Measurements from ENCODE around the gene UVRAG. TPM values are rescaled to one million over a fixed set of nuclear protein-coding genes. Genes with fewer than 3 reads are reported as not detected.
"Not testable (repeated sequence)": the region's sequence is repeated elsewhere in the genome, so short reads cannot be mapped to it uniquely, and the experiment has no call there.

UVRAG gene
- total RNA-seq, 2 experiments from 2014 or later: 18.2 to 19.9 TPM

DNA sequence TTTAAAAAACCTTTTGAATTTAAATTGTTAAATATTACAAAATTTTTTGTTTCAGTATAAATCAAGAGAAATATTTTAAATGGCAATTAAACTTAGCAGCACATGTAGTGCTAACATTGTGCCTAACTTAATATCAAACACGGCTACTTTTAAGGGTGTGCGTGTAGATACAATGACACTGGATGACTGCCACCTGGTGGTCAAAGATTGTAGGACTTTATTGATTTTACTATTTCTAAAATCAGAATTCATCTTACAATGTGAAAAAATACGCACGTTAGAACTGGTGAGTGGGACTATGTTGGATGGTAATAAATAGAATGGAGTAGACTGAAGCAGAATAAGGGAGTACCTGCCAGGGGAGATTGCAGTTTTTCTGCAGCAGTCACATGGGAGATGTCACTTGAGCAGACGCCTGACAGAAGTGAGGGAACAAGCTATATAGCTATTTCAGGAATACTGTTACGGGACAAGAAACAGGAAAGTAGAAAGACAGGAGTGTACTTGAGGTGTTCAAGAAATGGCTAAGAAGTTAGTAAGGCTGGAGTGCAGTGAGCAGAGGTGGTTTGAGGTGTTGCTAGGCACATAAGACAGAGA lies 52.9 kb downstream of the UVRAG start:
- H3K27ac Mint-ChIP-seq: no peak overlapping the region
- H3K4me1 Mint-ChIP-seq: peaks cover 4% of the 10 kb centered on the region
- ChIA-PET POLR2A (interaction anchor here (0.9 to 1.1 kb wide), 2 partner anchors 42 to 65 kb away, joined by 3 to 5 read pairs; no protein-coding TSS in a partner anchor), CTCF (interaction anchor here (0.7 to 10.2 kb wide), 9 partner anchors 13 to 284 kb away, joined by 3 to 101 read pairs (median 4); no protein-coding TSS in a partner anchor)
- DNase-seq: peak; percentile 20
- no peaks in the 10 kb centered on the region for H3K27me3 Mint-ChIP-seq
- H3K9me3 Mint-ChIP-seq: no peaks in the 10 kb centered on the region
- H3K36me3 Mint-ChIP-seq (ENCODE audit: low read depth): no peaks in the 10 kb centered on the region
- no peak overlapping the region for H3K4me3 Mint-ChIP-seq

DNA sequence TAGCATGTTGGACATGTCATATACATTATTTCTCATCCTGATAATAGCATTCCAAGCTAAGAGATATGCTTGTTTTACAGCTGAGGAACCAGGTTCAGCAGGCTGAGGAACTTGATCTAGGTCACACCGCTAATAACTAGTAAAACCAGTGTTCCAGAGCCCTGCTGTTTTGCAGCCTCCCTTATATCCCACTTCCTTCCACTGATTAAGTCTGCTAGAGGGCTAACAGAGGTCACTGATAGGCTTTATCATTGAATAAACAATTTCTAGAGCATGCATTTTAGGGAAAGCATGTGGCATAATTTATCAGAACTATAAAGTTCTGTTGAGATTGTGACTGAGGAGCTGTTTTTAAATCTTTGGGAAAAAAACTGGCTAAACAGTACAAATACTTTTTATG lies 54.0 kb downstream of the UVRAG start:
- H3K36me3 Mint-ChIP-seq (ENCODE audit: low read depth): no peaks in the 10 kb centered on the region
- peaks cover 15% of the 10 kb centered on the region for H3K4me1 Mint-ChIP-seq
- ChIA-PET CTCF (interaction anchor here (0.7 to 10.2 kb wide), 6 partner anchors 28 to 450 kb away, joined by 3 to 101 read pairs (median 6); no protein-coding TSS in a partner anchor), POLR2A (no interaction called here)
- H3K27me3 Mint-ChIP-seq: no peaks in the 10 kb centered on the region
- no peaks in the 10 kb centered on the region for H3K9me3 Mint-ChIP-seq
- DNase-seq: no peak
- H3K27ac Mint-ChIP-seq: no peak overlapping the region
- no peak overlapping the region for H3K4me3 Mint-ChIP-seq

DNA sequence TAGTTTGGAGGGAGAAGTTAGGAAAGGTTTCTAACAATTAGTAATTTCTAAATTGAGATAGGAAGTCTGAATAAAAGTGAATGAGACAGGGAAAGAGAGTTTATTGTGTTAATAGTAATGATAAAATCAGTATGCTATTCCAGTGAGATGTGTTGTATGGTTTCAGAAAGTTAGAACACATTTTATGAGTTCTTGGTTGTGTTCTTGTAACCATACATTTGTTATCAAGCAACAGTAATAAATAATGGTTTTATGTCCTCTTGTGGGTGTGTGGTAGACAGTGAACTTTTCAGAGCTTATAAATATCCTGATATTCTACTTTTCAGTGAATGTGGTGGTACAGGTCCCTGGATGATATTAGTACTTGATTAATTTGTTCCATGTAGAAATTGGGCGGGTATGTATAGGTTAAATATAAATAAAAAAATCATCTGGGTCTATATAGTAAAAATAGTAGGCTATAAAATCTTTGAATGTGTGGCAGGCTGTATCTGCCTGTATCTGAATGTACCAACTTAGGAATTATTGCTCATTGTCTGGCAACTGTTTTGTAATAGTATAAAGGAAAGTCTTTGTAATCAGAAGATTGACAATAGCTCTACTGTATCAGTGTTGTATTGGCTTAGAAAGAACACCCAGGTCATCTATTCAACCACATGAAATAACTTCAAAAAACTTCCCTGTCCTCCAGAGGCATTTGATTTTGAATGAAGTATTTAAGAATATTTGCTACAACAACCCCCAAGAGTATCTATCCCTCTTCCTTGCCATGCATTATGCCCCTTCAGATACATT lies 54.8 kb downstream of the UVRAG start:
- H3K27me3 Mint-ChIP-seq: no peaks in the 10 kb centered on the region
- POLR2A ChIA-PET: no interaction called here
- no peaks in the 10 kb centered on the region for H3K36me3 Mint-ChIP-seq (ENCODE audit: low read depth)
- H3K4me1 Mint-ChIP-seq: peaks cover 18% of the 10 kb centered on the region
- H3K4me3 Mint-ChIP-seq: no peak overlapping the region
- no peak overlapping the region for H3K27ac Mint-ChIP-seq
- DNase-seq: no peak
- CTCF ChIA-PET: interaction anchor here (1.0 to 10.2 kb wide), 5 partner anchors 28 to 164 kb away, joined by 3 to 101 read pairs (median 9); no protein-coding TSS in a partner anchor
- H3K9me3 Mint-ChIP-seq: no peaks in the 10 kb centered on the region

DNA sequence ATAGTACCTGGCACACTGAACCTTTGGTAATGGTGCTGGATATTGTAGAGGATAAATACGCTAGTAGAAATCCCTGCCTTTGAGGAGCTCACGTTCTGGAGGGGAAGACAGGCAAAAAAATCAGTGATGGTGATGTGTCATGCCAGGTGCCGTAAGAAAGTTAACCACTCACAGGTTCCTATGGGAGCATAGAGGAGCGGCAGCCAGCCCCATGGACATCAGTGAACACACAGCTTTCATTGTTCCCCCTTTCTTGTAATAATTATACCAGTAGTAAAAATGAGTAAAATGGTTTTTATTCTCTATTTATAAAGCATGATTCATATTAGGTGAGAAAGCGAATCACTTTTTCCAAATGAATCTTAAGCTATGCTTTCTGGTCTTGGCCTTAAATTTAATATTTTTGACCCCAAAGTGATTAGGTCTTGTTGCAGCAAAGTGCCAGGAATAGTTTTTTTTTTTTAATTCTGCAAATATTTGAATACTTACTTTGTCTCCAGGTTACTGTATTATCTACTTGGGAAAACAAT lies 57.9 kb downstream of the UVRAG start:
- no peaks in the 10 kb centered on the region for H3K9me3 Mint-ChIP-seq
- H3K27me3 Mint-ChIP-seq: no peaks in the 10 kb centered on the region
- H3K27ac Mint-ChIP-seq: no peak overlapping the region
- ChIA-PET CTCF (interaction anchor here (0.9 to 1.3 kb wide), 4 partner anchors 10 to 167 kb away, joined by 3 read pairs; no protein-coding TSS in a partner anchor), POLR2A (interaction anchor here (1.1 kb wide), 1 partner anchor 301 kb away, joined by 3 read pairs; no protein-coding TSS in a partner anchor)
- no peak for DNase-seq
- H3K4me1 Mint-ChIP-seq: peaks cover 18% of the 10 kb centered on the region
- H3K4me3 Mint-ChIP-seq: no peak overlapping the region
- peaks cover 7% of the 10 kb centered on the region for H3K36me3 Mint-ChIP-seq (ENCODE audit: low read depth)

DNA sequence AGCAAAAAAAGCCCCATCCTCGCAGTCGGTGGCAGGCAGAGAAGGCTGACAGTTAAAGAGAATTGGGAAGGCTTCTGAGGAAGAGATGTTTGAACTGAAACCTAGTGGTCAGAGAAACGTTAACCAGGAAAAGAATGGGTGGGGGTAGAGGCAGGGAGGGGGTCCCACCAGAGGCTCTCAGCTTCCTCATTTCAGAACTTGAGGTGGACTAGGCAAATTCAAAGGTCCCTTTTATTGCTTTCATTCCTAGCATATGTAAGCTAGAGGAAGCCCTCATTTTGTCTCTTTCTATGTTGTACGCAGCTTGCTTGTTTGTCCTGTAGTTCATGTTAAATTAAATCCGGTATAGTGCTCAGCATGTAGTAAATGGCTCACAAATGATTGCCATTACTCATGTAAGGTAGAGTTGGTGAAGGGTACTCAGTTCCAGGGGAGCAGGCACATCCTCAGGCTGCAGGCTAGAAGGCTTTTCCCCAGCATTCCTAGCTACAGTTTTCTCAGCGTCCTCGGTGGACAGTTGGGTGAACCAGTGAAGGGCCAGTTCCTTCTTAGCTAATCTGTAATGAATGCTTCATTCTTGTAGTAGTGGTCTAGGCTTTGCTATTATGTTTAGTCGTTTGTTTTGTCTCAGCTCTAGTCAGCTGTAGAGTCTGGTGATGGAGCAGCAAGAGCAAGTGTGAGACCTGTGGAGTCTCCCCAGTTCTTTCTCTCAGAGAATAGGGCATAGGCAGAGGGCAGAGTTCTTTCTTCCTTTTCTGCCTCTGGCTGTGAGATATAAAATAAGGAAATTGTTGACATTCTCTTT lies 58.6 kb downstream of the UVRAG start:
- CTCF ChIA-PET: interaction anchor here (0.9 to 1.3 kb wide), 4 partner anchors 10 to 167 kb away, joined by 3 read pairs; no protein-coding TSS in a partner anchor
- H3K9me3 Mint-ChIP-seq: no peaks in the 10 kb centered on the region
- no peak for DNase-seq
- peaks cover 18% of the 10 kb centered on the region for H3K4me1 Mint-ChIP-seq
- H3K27me3 Mint-ChIP-seq: no peaks in the 10 kb centered on the region
- H3K36me3 Mint-ChIP-seq (ENCODE audit: low read depth): peaks cover 7% of the 10 kb centered on the region
- POLR2A ChIA-PET: interaction anchor here (1.0 to 1.1 kb wide), 2 partner anchors 60 to 300 kb away, joined by 3 read pairs; no protein-coding TSS in a partner anchor
- H3K4me3 Mint-ChIP-seq: no peak overlapping the region
- H3K27ac Mint-ChIP-seq: no peak overlapping the region

DNA sequence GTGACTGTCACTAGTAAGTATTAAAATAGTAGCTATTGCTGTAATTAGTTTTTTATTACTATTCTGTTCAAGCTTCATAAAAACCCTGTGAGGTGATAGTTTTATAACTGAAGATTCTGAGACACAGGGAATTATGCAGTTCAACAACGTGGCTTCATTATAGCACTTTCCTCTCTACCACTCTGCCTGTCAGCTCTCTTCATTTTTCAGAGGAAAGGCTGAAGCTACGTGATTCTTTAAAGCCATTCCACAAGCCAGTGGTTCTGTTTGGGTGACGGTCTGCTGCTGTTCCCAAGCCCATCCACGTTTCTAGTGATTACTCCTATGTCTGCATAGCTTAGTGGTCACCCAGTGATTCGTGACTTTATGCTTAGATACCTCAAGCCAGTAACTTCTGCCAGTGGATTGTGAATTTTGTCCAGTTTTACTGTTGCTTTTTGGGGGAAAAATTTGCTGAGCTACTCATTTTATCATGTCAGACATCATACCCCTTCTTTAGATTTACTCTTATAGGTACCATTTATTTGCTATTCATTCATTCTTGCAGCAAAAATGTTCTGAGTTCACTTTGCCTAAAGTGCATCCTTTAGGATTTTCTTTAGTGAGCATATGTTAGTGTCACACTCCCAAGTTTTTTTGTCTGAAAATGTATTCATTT lies 59.8 kb downstream of the UVRAG start:
- no peak overlapping the region for H3K27ac Mint-ChIP-seq
- DNase-seq: no peak
- no peaks in the 10 kb centered on the region for H3K9me3 Mint-ChIP-seq
- H3K27me3 Mint-ChIP-seq: no peaks in the 10 kb centered on the region
- H3K4me1 Mint-ChIP-seq: peaks cover 18% of the 10 kb centered on the region
- POLR2A ChIA-PET: interaction anchor here (1.0 kb wide), 1 partner anchor 61 kb away, joined by 3 read pairs; no protein-coding TSS in a partner anchor
- peaks cover 12% of the 10 kb centered on the region for H3K36me3 Mint-ChIP-seq (ENCODE audit: low read depth)
- CTCF ChIA-PET: interaction anchor here (0.8 to 1.1 kb wide), 2 partner anchors 9 to 14 kb away, joined by 3 read pairs; no protein-coding TSS in a partner anchor
- H3K4me3 Mint-ChIP-seq: no peak overlapping the region

DNA sequence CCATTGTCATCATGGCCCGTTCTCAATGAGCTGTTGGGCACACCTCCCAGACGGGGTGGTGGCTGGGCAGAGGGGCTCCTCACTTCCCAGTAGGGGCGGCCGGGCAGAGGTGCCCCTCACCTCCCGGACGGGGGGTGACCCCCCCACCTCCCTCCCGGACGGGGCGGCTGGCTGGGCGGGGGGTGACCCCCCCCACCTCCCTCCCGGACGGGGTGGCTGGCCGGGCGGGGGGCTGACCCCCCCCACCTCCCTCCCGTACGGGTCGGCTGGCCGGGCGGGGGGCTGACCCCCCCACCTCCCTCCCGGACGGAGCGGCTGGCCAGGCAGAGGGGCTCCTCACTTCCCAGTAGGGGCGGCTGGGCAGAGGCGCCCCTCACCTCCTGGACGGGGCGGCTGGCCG lies 62.3 kb downstream of the UVRAG start:
- H3K4me3 Mint-ChIP-seq, H3K27ac Mint-ChIP-seq, H3K9me3 Mint-ChIP-seq, CTCF ChIA-PET, H3K27me3 Mint-ChIP-seq, DNase-seq, POLR2A ChIA-PET: not testable (repeated sequence)
- Mint-ChIP-seq H3K36me3 (ENCODE audit: low read depth) (peaks cover 15% of the 10 kb centered on the region), H3K4me1 (peaks cover 18% of the 10 kb centered on the region)

DNA sequence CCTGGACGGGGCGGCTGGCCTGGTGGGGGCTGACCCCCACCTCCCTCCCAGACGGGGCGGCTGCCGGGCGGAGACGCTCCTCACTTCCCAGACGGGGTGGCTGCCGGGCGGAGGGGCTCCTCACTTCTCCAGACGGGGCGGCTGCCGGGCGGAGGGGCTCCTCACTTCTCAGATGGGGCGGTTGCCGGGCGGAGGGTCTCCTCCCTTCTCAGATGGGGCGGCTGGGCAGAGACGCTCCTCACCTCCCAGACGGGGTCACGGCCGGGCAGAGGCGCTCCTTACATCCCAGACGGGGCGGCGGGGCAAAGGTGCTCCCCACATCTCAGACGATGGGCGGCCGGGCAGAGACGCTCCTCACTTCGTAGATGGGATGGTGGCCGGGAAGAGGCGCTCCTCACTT lies 62.9 kb downstream of the UVRAG start:
- DNase-seq, H3K27me3 Mint-ChIP-seq, H3K27ac Mint-ChIP-seq, CTCF ChIA-PET, H3K4me3 Mint-ChIP-seq, POLR2A ChIA-PET, H3K9me3 Mint-ChIP-seq: not testable (repeated sequence)
- Mint-ChIP-seq H3K36me3 (ENCODE audit: low read depth) (peaks cover 15% of the 10 kb centered on the region), H3K4me1 (peaks cover 13% of the 10 kb centered on the region)

DNA sequence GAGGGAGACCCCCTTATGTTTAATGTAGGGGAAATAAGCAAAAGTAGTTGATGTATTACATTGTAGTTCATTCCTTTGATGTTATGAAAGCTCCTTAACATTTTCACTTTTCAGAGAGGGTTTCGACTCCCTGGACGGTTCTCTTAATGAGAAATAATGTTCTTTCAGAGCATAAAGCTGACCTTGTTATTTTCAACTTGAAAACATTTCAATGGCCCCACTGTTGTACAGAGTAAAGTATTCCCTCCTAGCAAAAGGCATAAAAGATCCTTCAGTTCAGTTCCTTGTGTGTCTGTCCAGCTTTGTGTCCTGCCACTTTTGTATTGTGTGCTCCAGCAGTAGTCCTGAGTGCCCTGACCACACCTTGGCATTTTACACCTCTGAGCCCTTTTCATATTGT lies 63.9 kb downstream of the UVRAG start:
- no peaks in the 10 kb centered on the region for H3K27me3 Mint-ChIP-seq
- no peaks in the 10 kb centered on the region for H3K9me3 Mint-ChIP-seq
- peaks cover 15% of the 10 kb centered on the region for H3K36me3 Mint-ChIP-seq (ENCODE audit: low read depth)
- ChIA-PET POLR2A (no interaction called here), CTCF (no interaction called here)
- H3K4me3 Mint-ChIP-seq: no peak overlapping the region
- H3K27ac Mint-ChIP-seq: no peak overlapping the region
- peaks cover 3% of the 10 kb centered on the region for H3K4me1 Mint-ChIP-seq
- DNase-seq: no peak

DNA sequence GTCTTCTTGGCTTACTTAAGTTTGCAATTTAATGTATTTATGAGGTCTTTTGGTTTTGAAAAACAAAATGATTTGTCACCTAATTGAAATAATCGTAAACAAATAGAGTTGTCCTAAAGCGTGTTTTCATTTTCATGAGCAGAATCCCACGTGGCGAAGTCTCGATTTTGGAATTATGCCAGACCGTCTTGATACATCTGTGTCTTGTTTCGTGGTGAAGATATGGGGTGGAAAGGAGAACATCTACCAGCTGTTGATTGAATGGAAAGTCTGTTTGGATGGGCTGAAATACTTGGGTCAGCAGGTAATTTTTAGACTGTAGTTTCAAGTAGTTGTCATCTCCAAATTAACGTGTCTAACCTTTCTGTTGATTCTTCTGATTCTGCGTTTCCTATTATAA lies 64.7 kb downstream of the UVRAG start:
- Mint-ChIP-seq H3K4me3 (no peak overlapping the region), H3K27ac (no peak overlapping the region), H3K9me3 (no peaks in the 10 kb centered on the region), H3K27me3 (no peaks in the 10 kb centered on the region), H3K36me3 (ENCODE audit: low read depth) (peaks cover 15% of the 10 kb centered on the region), H3K4me1 (peaks cover under 1% of the 10 kb centered on the region)
- ChIA-PET CTCF (interaction anchor here (1.2 to 1.8 kb wide), 2 partner anchors 12 to 272 kb away, joined by 3 to 8 read pairs; no protein-coding TSS in a partner anchor), POLR2A (no interaction called here)
- no peak for DNase-seq

DNA sequence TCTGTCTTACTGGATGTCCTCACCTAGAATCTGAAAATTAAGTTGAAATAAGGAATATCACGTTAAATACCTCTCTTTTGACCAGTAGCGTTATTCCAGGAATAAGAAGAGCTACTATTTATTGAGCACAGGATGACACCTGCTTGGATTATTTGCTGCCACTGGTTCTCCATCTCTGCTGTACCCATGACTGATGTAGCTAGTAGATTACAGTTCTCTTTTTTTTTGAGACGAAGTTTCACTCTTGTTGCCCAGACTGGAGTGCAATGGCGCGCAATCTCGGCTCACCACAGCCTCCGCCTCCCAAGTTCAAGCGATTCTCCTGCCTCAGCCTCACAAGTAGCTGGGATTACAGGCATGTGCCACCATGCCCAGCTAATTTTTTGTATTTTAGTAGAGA lies 65.3 kb downstream of the UVRAG start:
- CTCF ChIA-PET: interaction anchor here (0.6 to 1.8 kb wide), 7 partner anchors 13 to 818 kb away, joined by 3 to 8 read pairs (median 3); no protein-coding TSS in a partner anchor
- POLR2A ChIA-PET, H3K9me3 Mint-ChIP-seq, H3K27ac Mint-ChIP-seq, H3K27me3 Mint-ChIP-seq, DNase-seq, H3K4me1 Mint-ChIP-seq, H3K4me3 Mint-ChIP-seq: not testable (repeated sequence)
- peaks cover 14% of the 10 kb centered on the region for H3K36me3 Mint-ChIP-seq (ENCODE audit: low read depth)

DNA sequence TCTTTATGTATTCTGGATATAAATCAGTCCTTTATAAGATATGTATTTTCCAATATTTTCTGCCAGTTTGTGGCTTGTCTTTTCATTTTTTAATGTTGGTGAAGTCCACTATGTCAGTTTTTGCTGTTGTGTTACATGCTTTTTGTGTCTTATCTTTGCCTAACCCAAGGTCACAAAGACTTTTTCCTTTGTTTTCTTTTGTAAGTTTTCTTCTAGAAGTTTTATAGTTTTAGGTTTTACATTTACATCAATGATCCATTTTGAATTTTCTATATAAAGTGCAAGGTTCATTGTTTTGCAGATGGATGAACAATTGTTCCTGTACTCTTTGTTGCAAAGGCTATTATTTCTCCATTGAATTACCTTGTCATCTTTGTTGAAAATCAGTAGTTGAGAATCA lies 69.3 kb downstream of the UVRAG start:
- ChIA-PET POLR2A (no interaction called here), CTCF (no interaction called here)
- Mint-ChIP-seq H3K4me1 (peaks cover 1% of the 10 kb centered on the region), H3K36me3 (ENCODE audit: low read depth) (peaks cover 5% of the 10 kb centered on the region), H3K27ac (no peak overlapping the region), H3K4me3 (no peak overlapping the region), H3K27me3 (no peaks in the 10 kb centered on the region), H3K9me3 (no peaks in the 10 kb centered on the region)
- no peak for DNase-seq
